ENCODE data around the gene EXOC6B.

GRCh38 chr2:72211350-72211749 lies 614.5 kb downstream of the EXOC6B start:
- TF ChIP-seq YY1 (IDR thresholded peaks at IDR 0.05; ENCODE audit: low read depth) = no peak
- no peak for TF ChIP-seq RAD21 (IDR thresholded peaks at IDR 0.05; ENCODE audit: low read depth)
